Measurements from ENCODE around the gene CCL28. TPM values are rescaled to one million over a fixed set of nuclear protein-coding genes. Genes with fewer than 3 reads are reported as not detected.

The CCL28 gene
- total and polyA plus RNA-seq, 9 of the 15 experiments (the other 6 are each of a cell fraction or from before 2014, with no cell fraction given) = not detected

DNA sequence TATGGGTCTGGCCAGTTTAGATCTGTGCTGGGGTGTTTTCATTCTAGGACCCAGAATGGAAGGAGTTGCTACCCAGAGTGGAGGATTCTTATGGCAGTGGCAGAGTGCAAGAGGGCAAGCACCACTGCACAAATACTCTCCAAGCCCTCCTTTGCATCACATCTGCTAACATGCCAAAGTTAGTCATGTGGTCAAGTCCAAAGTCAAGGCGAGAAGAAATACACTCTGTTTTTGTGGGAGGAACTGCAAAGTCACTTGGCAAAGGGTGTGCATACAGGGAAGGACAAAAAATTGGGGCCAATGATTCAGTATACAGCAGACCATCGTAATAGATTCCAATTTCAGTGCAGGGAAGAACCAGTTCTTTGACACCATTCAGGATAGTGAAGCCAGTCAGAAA, 55.1 kb downstream of the CCL28 start (continued):
- TF ChIP-seq PTRF (tag; IDR thresholded peaks at IDR 0.05) (no peak), RAD51 (IDR thresholded peaks at IDR 0.05; ENCODE audit: borderline replicate concordance, low read depth) (peak; percentile 16; the same call in 1 of the 2 replicates)
- TF ChIP-seq, protein P1, sequence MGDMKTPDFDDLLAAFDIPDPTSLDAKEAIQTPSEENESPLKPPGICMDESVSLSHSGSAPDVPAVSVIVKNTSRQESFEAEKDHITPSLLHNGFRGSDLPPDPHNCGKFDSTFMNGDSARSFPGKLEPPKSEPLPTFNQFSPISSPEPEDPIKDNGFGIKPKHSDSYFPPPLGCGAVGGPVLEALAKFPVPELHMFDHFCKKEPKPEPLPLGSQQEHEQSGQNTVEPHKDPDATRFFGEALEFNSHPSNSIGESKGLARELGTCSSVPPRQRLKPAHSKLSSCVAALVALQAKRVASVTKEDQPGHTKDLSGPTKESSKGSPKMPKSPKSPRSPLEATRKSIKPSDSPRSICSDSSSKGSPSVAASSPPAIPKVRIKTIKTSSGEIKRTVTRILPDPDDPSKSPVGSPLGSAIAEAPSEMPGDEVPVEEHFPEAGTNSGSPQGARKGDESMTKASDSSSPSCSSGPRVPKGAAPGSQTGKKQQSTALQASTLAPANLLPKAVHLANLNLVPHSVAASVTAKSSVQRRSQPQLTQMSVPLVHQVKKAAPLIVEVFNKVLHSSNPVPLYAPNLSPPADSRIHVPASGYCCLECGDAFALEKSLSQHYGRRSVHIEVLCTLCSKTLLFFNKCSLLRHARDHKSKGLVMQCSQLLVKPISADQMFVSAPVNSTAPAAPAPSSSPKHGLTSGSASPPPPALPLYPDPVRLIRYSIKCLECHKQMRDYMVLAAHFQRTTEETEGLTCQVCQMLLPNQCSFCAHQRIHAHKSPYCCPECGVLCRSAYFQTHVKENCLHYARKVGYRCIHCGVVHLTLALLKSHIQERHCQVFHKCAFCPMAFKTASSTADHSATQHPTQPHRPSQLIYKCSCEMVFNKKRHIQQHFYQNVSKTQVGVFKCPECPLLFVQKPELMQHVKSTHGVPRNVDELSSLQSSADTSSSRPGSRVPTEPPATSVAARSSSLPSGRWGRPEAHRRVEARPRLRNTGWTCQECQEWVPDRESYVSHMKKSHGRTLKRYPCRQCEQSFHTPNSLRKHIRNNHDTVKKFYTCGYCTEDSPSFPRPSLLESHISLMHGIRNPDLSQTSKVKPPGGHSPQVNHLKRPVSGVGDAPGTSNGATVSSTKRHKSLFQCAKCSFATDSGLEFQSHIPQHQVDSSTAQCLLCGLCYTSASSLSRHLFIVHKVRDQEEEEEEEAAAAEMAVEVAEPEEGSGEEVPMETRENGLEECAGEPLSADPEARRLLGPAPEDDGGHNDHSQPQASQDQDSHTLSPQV (IDR thresholded peaks at IDR 0.05) = no peak

DNA sequence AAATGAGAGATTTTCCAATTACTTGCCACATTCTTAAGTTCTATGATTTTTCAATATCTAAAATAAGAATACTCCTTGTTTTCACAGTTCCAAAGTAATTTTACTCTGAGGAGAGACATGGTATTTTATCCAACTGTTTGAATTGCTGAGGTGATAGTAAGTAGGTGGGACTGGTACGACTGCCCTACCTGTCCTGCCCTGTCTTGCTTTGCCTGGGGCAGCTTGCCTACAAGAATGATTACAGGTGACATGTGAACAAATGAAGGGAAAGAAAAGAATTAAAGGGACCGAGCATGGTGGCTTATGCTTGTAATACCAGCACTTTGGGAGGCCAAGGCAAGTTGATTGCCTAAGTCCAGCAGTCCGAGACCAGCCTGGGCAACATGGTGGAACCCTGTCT, 57.4 kb downstream of the CCL28 start:
- Histone ChIP-seq H4K20me1 (replicated peaks; ENCODE audit: control insufficient read depth, insufficient read depth, low read length) (no peaks in the 10 kb centered on the region), H3K27ac (ENCODE audit: extremely low read depth, low read depth, low read length) (no peak overlapping the region), H2AFZ (ENCODE audit: low read depth, low read length) (no peak overlapping the region), H3K9ac (ENCODE audit: insufficient read depth in 1 of 2, low read depth in 2 of 2, low read length in 2 of 2) (no peak overlapping the region), H3K4me1 (replicated peaks in 1 of 2; ENCODE audit: control insufficient read depth in 2 of 2, insufficient read depth in 2 of 2, low read length in 2 of 2) (peaks cover 0 to 28% of the 10 kb centered on the region in 2 experiments; a peak in 4 of 5 replicates), H3K9me3 (replicated peaks; ENCODE audit: control insufficient read depth, insufficient read depth, low read depth, low read length) (peaks cover 6% of the 10 kb centered on the region), H3K9me1 (ENCODE audit: control insufficient read depth, insufficient read depth, low read length) (no peaks in the 10 kb centered on the region), H3K4me2 (ENCODE audit: insufficient read depth, low read length) (no peak overlapping the region), H3K4me3 (no peak overlapping the region), H3K36me3 (ENCODE audit: control insufficient read depth, insufficient read depth, low read length) (no peaks in the 10 kb centered on the region), H3K79me2 (ENCODE audit: control insufficient read depth, insufficient read depth, low read length) (no peaks in the 10 kb centered on the region), H3K27me3 (ENCODE audit: control insufficient read depth in 2 of 2, insufficient read depth in 2 of 2, low read length in 2 of 2) (no peaks in the 10 kb centered on the region)
- no TSS peak for BruUV-seq (replicated peaks)
- ATAC-seq (no peak), FAIRE-seq (no peak), DNase-seq (ENCODE audit: extremely low read depth in 1 of 4, low spot score in 3 of 4) (no peak)
- WGBS (ENCODE audit: insufficient coverage, low coverage, missing lambda C conversion rate) = 54% methylated on average over 3 of the region's 3 CpGs
- no peak for TF ChIP-seq RB1 (IDR thresholded peaks at IDR 0.05; ENCODE audit: low read depth)
- TF ChIP-seq ZNF165 (CRISPR knock-in tag; IDR thresholded peaks at IDR 0.05; ENCODE audit: borderline replicate concordance) = no peak
- no peak for TF ChIP-seq NR1H2 (CRISPR knock-in tag; IDR thresholded peaks at IDR 0.05)
- TF ChIP-seq ZNF561 (CRISPR knock-in tag; conservative IDR thresholded peaks at IDR 0.05) = no peak
- TF ChIP-seq HDAC3 (IDR thresholded peaks at IDR 0.05; ENCODE audit: borderline replicate concordance, partially characterized antibody) = no peak
- no peak for TF ChIP-seq ETV5 (CRISPR knock-in tag; IDR thresholded peaks at IDR 0.05; ENCODE audit: low read depth)
- no peak for TF ChIP-seq ZNF644 (tag; IDR thresholded peaks at IDR 0.05; ENCODE audit: low read depth)
- no peak for TF ChIP-seq RCOR1 (IDR thresholded peaks at IDR 0.05; ENCODE audit: borderline replicate concordance in 1 of 2, low read depth in 2 of 2, low read length in 2 of 2)
- ChIA-PET POLR2A (no interaction called here), CTCF (ENCODE audit: low intra/inter-chr PET ratio) (no interaction called here)
- intact Hi-C loops (cut with micrococcal nuclease) = no loop called here
- in situ Hi-C loops (cut with MboI) = no loop called here
